ENCODE measurements around the gene CHRNA4.
"Not testable (repeated sequence)": the region's sequence is repeated elsewhere in the genome, so short reads cannot be mapped to it uniquely, and the experiment has no call there.

The CHRNA4 gene

DNA sequence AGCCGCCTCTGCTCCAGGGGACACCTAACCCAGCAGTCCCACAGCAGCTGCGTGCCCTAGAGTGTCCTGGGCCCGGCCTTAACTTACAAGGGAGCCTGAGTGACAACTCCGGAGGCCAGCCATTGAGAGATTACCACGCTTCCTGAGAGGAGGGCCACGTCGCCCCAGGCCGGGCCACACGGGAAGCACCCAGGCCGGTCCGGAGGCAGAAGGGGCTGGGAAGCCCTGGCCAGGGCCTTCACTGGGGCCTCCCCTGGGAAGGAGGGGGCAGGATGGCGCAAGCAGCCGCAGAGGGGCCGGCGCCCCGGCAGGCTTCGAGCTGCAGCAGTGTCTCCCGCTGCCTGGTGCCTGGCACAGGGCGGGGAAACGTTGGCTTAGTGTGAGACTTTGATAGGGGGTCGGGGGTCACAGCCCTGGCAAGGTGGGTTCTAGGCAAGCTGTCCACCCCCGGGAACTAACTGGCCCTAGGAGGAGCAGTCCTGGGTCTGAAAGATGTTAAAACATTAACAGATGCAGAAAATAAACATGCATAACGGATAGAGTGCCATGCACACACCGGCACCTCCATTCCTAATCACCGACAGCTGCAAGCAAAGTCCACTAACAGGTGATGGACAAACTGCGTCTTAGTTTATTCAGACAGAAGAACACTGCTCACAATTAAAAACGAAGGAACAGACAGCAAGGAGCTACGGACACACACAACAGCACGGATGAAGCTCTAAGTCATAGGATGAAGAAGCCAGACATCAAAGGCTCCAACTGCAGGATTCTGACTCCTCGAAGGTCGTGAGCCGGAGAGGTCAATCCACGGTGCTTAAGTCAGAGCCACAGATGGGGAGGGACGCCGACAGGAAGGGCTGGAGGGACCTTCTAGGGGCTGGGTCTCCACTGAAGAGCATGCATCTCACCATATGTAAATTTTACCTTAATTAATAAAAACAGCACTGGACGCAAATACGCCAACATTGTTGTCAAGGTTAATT lies 17.4 kb downstream of the CHRNA4 start:
- no peaks in the 10 kb centered on the region for H3K36me3 ChIP-seq (ENCODE audit: control insufficient read depth, insufficient read depth, low read length)
- H3K4me1 ChIP-seq: no peaks in the 10 kb centered on the region
- H3K4me3 ChIP-seq (ENCODE audit: low read depth, low read length): no peak overlapping the region
- H3K4me2 ChIP-seq (ENCODE audit: low read length): no peak overlapping the region
- H3K79me2 ChIP-seq: peaks cover 50% of the 10 kb centered on the region
- no peaks in the 10 kb centered on the region for H3K27me3 ChIP-seq (ENCODE audit: control insufficient read depth, insufficient read depth, low read length)
- no peaks in the 10 kb centered on the region for H3K9me3 ChIP-seq (ENCODE audit: control insufficient read depth, low read length)
- H2AFZ ChIP-seq: no peak overlapping the region
- TF ChIP-seq, protein P1, sequence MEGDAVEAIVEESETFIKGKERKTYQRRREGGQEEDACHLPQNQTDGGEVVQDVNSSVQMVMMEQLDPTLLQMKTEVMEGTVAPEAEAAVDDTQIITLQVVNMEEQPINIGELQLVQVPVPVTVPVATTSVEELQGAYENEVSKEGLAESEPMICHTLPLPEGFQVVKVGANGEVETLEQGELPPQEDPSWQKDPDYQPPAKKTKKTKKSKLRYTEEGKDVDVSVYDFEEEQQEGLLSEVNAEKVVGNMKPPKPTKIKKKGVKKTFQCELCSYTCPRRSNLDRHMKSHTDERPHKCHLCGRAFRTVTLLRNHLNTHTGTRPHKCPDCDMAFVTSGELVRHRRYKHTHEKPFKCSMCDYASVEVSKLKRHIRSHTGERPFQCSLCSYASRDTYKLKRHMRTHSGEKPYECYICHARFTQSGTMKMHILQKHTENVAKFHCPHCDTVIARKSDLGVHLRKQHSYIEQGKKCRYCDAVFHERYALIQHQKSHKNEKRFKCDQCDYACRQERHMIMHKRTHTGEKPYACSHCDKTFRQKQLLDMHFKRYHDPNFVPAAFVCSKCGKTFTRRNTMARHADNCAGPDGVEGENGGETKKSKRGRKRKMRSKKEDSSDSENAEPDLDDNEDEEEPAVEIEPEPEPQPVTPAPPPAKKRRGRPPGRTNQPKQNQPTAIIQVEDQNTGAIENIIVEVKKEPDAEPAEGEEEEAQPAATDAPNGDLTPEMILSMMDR (IDR thresholded peaks at IDR 0.05): no peak
- no peak overlapping the region for H3K27ac ChIP-seq
- no peak overlapping the region for H3K9ac ChIP-seq

DNA sequence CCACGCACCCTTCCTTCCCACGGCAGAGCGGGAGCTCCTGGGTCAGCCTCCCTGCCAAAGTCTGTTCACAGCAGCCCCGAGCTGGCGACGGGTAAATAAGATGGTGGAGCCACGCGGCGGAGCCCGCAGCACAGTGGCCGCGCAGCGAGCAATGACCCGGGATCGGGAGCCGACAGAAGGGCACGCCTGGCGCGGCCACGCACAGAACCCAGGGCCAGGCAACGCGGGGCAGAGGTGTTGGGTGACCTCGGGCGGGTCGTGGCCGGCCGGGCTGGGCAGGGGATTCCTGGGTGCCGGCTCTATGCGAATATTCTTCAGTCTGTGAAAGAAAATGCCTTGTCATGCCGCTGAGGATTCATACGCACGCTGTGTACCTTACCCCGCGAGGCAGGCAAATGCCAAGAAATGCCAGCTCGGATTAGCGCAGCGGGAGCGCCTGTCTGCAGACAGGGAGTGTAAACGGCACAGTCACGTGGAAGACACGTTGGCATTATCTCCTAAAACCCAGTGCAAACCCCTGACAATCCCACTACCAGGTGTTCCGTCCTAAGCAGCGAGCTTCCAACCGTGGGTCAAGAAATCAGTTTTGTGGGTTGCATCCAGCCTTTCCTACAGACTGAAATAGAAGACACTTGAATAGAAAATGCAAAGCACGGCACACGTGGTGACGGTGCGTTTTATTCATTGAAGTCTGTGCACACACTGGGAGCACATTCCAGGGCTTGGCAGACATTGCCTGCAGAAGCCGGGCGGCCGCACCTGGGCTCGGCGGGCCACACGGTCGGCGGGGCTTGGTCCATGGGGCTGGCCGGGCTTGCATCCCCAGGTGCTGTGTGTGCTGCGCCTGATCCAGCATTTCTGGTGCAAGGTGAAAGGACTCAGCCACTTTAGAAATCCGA lies 18.3 kb downstream of the CHRNA4 start:
- Histone ChIP-seq H3K4me3 (ENCODE audit: low read depth, low read length) (no peak overlapping the region), H3K27me3 (ENCODE audit: control insufficient read depth, insufficient read depth, low read length) (no peaks in the 10 kb centered on the region), H3K4me1 (peaks cover 8% of the 10 kb centered on the region), H3K27ac (no peak overlapping the region), H3K79me2 (peaks cover 52% of the 10 kb centered on the region), H3K36me3 (ENCODE audit: control insufficient read depth, insufficient read depth, low read length) (no peaks in the 10 kb centered on the region), H2AFZ (no peak overlapping the region), H3K9ac (no peak overlapping the region), H3K4me2 (ENCODE audit: low read length) (no peak overlapping the region), H3K9me3 (ENCODE audit: control insufficient read depth, low read length) (no peaks in the 10 kb centered on the region)
- TF ChIP-seq, protein P1 (IDR thresholded peaks at IDR 0.05): no peak

DNA sequence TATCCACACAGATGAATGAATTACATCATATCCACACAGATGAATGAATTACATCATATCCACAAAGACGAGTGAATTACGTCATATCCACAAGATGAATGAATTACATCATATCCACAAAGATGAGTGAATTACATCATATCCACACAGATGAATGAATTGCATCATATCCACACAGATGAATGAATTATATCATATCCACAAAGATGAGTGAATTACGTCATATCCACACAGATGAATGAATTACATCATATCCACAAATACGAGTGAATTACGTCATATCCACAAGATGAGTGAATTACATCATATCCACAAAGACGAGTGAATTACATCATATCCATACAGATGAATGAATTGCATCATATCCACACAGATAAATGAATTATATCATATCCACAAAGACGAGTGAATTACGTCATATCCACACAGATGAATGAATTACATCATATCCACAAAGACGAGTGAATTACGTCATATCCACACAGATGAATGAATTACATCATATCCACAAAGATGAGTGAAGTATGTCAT lies 20.9 kb downstream of the CHRNA4 start:
- not testable (repeated sequence) for H3K27me3 ChIP-seq (ENCODE audit: control insufficient read depth, insufficient read depth, low read length); H3K9me3 ChIP-seq (ENCODE audit: control insufficient read depth, low read length)

DNA sequence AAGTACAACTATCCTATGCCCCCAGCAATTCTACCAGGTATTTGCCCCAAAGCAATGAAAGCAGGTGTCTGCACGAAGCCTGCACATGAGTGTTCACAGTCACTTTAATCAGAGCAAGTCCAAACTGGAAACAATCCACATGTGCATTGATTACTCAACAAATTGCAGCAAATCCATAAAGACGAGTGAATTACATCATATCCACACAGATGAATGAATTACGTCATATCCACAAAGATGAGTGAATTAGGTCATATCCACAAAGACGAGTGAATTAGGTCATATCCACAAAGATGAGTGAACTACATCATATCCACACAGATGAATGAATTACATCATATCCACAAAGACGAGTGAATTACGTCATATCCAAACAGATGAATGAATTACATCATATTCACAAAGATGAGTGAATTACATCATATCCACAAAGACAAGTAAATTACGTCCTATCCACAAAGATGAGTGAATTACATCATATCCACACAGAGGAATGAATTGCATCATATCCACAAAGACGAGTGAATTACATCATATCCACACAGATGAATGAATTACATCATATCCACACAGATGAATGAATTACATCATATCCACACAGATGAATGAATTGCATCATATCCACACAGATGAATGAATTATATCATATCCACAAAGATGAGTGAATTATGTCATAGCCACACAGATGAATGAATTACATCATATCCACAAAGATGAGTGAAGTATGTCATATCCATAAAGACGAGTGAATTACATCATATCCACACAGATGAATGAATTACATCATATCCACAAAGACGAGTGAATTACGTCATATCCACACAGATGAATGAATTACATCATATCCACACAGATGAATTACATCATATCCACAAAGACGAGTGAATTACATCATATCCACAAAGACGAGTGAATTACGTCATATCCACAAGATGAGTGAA lies 21.7 kb downstream of the CHRNA4 start:
- not testable (repeated sequence) for H3K27ac ChIP-seq; H3K9ac ChIP-seq; H3K9me3 ChIP-seq (ENCODE audit: control insufficient read depth, low read length); H3K4me3 ChIP-seq (ENCODE audit: low read depth, low read length); H2AFZ ChIP-seq; H3K36me3 ChIP-seq (ENCODE audit: control insufficient read depth, insufficient read depth, low read length); H3K27me3 ChIP-seq (ENCODE audit: control insufficient read depth, insufficient read depth, low read length); H3K4me2 ChIP-seq (ENCODE audit: low read length)
- peaks cover 41% of the 10 kb centered on the region for H3K4me1 ChIP-seq
- H3K79me2 ChIP-seq: peaks cover 28% of the 10 kb centered on the region

More for the DNA sequence above, 20.9 kb downstream of the CHRNA4 start:
- H3K4me2 ChIP-seq (ENCODE audit: low read length); H3K36me3 ChIP-seq (ENCODE audit: control insufficient read depth, insufficient read depth, low read length); H3K4me3 ChIP-seq (ENCODE audit: low read depth, low read length); H3K27ac ChIP-seq; H3K9ac ChIP-seq; H2AFZ ChIP-seq: not testable (repeated sequence)
- Histone ChIP-seq H3K4me1 (peaks cover 33% of the 10 kb centered on the region), H3K79me2 (peaks cover 36% of the 10 kb centered on the region)

DNA sequence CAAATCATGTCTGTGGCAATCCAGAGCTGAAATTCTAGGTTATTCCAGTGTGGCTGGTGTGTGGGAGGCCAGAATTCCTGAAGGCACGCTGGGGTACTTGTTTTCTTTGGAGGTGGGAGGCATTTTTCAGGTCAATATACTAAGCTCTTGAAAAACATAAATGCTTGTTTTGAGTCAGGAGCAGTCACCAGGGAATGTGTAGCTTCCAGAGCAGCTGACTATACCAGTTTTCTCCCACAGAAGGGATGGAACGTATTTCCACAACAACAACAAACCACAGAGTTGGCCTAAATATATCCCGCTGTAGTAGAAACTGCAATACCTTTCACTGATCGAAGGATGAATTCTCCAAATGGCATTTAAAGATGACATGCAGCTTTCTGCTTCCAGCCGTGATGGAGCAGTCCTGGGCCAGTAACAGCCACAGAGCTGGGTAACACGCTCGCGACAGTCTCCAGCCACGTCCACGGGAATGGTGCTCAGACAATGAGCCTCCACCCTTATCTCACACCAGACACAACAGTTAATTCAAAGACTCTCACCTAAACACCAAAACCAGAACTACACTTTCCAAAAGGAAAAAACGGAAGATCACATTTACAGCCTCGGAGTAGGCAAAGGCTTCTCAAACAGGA lies 23.2 kb downstream of the CHRNA4 start:
- H3K4me1 ChIP-seq: peaks cover 54% of the 10 kb centered on the region
- no peak overlapping the region for H3K4me3 ChIP-seq (ENCODE audit: low read depth, low read length)
- H2AFZ ChIP-seq: no peak overlapping the region
- H3K9ac ChIP-seq: no peak overlapping the region
- peak overlapping the region; percentile 97 for H3K27ac ChIP-seq
- H3K9me3 ChIP-seq (ENCODE audit: control insufficient read depth, low read length): no peaks in the 10 kb centered on the region
- peaks cover 26% of the 10 kb centered on the region for H3K79me2 ChIP-seq
- H3K36me3 ChIP-seq (ENCODE audit: control insufficient read depth, insufficient read depth, low read length): no peaks in the 10 kb centered on the region
- no peaks in the 10 kb centered on the region for H3K27me3 ChIP-seq (ENCODE audit: control insufficient read depth, insufficient read depth, low read length)
- H3K4me2 ChIP-seq (ENCODE audit: low read length): no peak overlapping the region
- TF ChIP-seq, protein P1 (IDR thresholded peaks at IDR 0.05): no peak

Data from parathyroid adenoma (tissue), 2 donors.